Muscle of back (tissue), 13 donors: ENCODE results near the gene PCDH17. TPM values are rescaled to one million over a fixed set of nuclear protein-coding genes. Genes with fewer than 3 reads are reported as not detected.

Experiments
- DNase-seq, 3 donors: peaks; one replicate each; pipeline versions ENCODE4 v3.0.0 to v3.0.0-alpha.2; 2013
- long read RNA-seq, 9 donors: transcript quantifications; one replicate each; lab custom pipeline, GENCODE V29; 2026
- polyA plus RNA-seq, 10 donors: library from polyadenylated mRNA; unstranded; fragments of 120-200 nt; gene quantifications; one replicate each; pipeline ENCODE4 v1.2.1, GENCODE V29; 2013; ENCODE audit not compliant: insufficient read length in 10 of 10

The PCDH17 gene, protein sequence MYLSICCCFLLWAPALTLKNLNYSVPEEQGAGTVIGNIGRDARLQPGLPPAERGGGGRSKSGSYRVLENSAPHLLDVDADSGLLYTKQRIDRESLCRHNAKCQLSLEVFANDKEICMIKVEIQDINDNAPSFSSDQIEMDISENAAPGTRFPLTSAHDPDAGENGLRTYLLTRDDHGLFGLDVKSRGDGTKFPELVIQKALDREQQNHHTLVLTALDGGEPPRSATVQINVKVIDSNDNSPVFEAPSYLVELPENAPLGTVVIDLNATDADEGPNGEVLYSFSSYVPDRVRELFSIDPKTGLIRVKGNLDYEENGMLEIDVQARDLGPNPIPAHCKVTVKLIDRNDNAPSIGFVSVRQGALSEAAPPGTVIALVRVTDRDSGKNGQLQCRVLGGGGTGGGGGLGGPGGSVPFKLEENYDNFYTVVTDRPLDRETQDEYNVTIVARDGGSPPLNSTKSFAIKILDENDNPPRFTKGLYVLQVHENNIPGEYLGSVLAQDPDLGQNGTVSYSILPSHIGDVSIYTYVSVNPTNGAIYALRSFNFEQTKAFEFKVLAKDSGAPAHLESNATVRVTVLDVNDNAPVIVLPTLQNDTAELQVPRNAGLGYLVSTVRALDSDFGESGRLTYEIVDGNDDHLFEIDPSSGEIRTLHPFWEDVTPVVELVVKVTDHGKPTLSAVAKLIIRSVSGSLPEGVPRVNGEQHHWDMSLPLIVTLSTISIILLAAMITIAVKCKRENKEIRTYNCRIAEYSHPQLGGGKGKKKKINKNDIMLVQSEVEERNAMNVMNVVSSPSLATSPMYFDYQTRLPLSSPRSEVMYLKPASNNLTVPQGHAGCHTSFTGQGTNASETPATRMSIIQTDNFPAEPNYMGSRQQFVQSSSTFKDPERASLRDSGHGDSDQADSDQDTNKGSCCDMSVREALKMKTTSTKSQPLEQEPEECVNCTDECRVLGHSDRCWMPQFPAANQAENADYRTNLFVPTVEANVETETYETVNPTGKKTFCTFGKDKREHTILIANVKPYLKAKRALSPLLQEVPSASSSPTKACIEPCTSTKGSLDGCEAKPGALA (N-terminal part only)
- 1 to 10 TPM; 5.1 to 8.6 (median 6.7) TPM for polyA plus RNA-seq
- long read RNA-seq, donor 1, full-length matches to known transcripts: 1 of 1 reads
- long read RNA-seq, donor 1, partial matches to known transcripts: 0 of 1 reads
- long read RNA-seq, donor 1, other reads (novel, unspliced or antisense): 0 of 1 reads
- long read RNA-seq, donor 2, partial matches to known transcripts: 0 of 1 reads
- long read RNA-seq, donor 2, other reads (novel, unspliced or antisense): 0 of 1 reads
- long read RNA-seq, donor 3: 0 reads
- long read RNA-seq, donor 4: 0 reads
- long read RNA-seq, donor 5, full-length matches to known transcripts: 2 of 2 reads
- long read RNA-seq, donor 5, partial matches to known transcripts: 0 of 2 reads
- long read RNA-seq, donor 5, other reads (novel, unspliced or antisense): 0 of 2 reads
- long read RNA-seq, donor 6, full-length matches to known transcripts: 2 of 2 reads
- long read RNA-seq, donor 6, partial matches to known transcripts: 0 of 2 reads
- long read RNA-seq, donor 6, other reads (novel, unspliced or antisense): 0 of 2 reads
- long read RNA-seq, donor 7, full-length matches to known transcripts: 1 of 1 reads
- long read RNA-seq, donor 7, partial matches to known transcripts: 0 of 1 reads
- long read RNA-seq, donor 7, other reads (novel, unspliced or antisense): 0 of 1 reads
- long read RNA-seq, donor 8, full-length matches to known transcripts: 1 of 1 reads
- long read RNA-seq, donor 8, partial matches to known transcripts: 0 of 1 reads
- long read RNA-seq, donor 8, other reads (novel, unspliced or antisense): 0 of 1 reads
- long read RNA-seq, donor 9: 0 reads

- DNase-seq: peak; percentile 63 to 94 (median 80)
Measured at GRCh38 chr13:57631596-57632275, at the start of gene PCDH17. PCDH17 (plus strand) TSS chr13:57631744; CDS start chr13:57632547, 803 bp downstream.

DNA sequence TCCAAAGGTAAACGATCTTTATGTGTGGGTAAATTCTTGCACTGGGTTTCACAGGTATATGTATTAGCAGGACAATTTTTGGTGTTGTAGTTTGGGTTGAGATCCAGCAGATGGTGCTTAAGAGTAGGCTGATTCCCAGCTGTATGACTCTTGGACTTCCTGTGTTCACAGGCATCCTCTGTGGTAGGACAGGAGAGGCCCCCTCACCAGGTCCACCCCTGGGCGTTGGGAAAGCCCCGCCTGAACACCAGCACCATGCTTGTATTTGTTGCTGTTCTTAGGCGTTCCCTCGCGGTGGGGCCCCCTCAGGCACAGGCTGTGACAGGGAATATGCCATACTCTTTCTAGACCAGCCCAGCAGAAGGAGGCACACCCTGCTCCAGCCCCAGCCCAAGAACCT lies 49.5 kb upstream of the PCDH17 start:
- no peak for DNase-seq

- no peak for DNase-seq
Measured at GRCh38 chr13:57583529-57583928, 48.0 kb upstream of the PCDH17 start.

DNA sequence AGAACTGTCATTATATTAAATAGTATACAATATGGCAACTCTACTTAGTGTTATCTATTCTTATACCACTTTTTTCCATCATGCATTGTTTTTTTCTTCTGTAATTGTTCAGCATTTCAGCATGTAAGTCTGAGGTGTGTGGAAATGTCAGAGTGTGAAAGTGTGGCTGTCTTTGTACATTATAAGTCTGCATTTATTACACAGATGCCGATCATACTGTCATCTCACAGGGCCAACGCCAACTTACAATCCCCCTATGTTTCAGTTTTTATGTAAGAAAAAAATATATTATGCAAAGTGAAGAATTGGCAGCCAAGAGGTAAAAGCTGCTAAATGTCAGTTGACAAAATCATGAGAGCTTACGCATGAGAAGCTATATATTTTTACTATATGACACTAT lies 42.9 kb upstream of the PCDH17 start:
- no peak for DNase-seq

DNA sequence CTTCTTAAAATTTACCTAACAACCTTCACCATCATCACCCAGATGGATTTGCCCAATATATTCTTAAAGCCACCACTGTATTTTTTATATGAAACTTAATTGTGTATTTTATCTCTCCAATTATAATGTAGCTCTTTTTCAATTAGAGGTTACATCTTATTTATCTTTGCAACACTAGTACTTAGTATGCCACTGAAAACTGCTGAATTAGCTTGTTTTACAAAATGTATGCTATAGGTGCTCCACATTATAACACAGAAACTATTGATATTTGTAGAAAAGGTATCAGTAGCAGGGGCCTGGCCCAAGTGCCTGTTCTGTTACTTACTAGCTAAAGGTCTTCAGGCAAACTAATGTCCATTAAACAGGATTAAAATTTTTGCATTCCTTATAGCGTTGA lies 35.8 kb upstream of the PCDH17 start:
- DNase-seq: no peak

DNA sequence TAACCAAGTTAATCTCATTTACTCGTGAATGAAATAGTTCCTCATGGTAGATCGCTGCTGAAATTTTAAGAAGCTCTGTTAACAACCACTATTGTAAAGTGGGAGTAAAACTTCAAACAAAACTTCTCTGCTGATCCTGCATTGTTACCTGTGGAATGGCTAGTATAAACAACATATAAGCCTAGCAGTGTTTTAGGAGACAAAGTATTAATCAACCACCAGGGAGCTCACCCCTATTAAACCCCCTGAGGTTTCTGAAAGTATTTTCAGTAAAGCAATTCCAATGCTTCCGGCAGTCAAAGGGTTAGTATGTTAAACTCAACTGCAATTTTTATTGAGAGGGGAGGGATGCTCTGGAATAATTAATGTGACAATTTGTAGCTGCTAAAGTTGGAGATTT lies 30.0 kb upstream of the PCDH17 start:
- no peak for DNase-seq

- no peak for DNase-seq
Measured at GRCh38 chr13:57604442-57604841, 27.1 kb upstream of the PCDH17 start.

DNA sequence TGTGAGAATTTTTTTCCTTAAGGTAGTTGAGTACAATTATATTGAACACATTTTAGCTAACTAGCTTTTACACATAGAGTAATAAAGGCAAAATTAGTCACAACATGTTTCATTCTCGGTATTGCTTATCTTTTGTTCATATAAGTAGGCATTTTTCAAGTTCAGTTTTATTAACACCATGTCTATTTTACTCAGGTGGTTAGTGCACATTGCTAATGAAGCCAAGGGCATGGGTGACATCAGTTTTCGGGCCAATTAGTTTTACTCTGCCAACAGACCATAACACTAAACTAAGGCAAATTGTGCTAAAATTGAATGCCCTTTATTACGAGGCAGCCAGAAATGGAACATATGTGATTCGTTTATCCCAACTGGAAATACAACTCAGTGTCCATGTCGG lies 19.6 kb upstream of the PCDH17 start:
- no peak for DNase-seq

DNA sequence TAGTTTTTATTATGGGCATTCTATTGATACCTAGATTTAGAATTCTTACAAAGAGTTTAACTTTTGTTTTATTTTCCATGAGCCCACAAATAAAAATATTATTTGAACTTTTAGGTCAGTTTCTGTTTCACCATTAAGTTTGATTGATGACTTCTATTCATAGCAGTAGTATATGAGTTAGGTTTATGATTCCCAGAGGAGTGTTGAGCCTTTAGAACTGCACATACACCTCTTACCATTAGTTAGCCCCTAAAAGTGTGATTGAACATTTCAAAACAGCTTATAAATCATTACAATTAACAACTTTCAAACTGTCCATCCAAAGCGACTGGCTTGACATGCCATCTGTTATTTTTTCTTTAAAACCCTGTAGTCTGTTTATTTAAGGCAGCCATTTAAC lies 19.0 kb upstream of the PCDH17 start:
- no peak for DNase-seq

DNA sequence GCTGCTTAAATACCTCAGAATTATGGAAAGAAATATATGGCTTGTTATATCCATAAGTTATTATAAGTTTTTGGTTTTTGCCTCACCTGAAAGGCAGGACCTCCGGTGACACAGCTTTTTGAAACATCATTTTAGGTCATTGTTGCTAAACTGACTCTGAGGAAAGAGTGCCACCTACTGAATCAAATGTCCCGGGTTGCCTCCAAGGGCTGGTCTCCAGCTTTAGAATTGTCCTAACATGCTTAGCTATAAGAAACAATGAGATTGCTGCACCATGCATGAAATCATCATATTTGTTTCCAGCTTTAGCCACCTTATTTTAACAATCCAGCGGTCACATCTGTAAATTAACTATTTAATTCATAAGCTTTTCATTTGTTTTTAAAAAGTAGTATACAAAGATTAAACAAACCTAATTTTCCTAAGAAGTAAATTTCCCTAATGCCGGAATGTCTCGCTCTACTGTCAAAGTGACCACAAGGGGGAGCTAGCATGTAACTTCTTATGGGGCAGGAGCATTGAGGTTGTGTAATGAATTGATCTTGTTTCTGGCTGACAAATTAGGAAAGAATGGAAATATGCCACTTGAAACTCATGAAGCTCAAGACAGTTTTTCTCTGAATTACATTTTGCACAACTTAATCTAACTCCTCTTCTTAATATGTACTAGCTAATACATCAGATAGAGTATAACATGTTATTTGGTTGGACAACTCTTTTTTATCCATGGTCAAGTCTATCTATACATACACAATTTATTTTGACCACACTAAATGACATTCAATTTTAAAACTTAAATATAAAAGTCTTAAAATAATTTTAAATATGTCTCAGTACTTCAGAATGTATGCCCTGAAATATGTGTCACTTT lies 6.7 kb upstream of the PCDH17 start:
- peak; percentile 48 to 73 (median 64) for DNase-seq

DNA sequence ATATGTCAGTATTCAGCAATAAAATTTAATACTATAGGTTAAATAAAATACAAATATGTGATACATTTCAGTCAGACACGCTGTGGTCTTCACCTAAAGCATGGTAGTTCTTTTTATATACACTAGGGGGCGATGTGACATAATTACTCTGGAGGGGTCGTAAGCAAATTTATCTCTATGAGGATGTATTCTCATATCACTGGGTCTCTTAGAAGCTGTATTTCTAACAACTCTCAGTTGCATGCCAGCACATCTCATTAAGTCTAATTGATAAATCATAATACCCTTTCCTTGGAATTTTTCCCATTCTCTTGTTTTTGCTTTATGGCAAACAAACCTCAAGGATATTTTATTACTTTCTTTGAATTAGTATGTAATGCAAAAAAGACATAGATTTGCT lies 3.9 kb upstream of the PCDH17 start:
- DNase-seq: peak in 1 of 3 donors; percentile 59

DNA sequence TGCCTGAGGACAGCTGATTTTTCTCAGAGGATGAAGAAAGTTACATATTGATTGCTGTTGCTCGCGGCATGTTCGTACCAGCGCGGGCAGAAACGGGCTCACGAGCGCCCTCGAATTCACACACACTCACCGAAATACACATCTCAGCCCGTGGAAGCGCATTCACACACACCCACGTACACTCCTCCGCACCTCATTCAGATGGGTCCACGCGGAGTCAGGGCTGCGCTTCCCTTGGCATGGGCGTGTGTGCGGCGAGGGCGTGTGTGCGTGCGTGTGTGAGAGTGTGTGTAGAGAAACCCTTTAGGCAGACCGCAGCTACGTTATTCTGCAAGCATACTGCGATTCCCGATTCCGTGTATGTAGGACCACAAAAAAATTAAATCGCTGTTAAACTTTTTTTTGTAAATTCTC lies 2.1 kb upstream of the PCDH17 start:
- DNase-seq: no peak

DNA sequence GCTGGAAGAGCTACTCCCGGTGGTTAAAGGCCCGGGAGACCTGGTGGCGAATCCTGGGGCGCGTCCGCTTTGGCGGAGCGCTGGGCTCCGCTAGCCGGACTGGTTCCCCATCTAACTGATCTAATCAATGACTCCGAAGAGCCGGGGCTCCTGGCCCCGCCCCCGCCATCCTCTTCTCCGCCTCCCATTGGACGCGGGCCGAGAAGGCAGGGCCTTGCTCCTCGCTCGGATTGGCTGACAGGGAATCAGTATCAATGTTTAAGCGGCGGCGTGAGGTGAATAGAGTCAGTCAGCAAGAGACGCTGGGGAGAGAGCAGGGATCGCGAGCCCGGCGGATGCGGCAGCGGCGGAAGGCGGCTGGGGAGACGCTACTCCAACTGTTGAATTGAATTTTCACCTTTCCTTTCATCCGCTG lies 1.7 kb upstream of the PCDH17 start:
- DNase-seq: peak; percentile 92 to 97 (median 96)

DNA sequence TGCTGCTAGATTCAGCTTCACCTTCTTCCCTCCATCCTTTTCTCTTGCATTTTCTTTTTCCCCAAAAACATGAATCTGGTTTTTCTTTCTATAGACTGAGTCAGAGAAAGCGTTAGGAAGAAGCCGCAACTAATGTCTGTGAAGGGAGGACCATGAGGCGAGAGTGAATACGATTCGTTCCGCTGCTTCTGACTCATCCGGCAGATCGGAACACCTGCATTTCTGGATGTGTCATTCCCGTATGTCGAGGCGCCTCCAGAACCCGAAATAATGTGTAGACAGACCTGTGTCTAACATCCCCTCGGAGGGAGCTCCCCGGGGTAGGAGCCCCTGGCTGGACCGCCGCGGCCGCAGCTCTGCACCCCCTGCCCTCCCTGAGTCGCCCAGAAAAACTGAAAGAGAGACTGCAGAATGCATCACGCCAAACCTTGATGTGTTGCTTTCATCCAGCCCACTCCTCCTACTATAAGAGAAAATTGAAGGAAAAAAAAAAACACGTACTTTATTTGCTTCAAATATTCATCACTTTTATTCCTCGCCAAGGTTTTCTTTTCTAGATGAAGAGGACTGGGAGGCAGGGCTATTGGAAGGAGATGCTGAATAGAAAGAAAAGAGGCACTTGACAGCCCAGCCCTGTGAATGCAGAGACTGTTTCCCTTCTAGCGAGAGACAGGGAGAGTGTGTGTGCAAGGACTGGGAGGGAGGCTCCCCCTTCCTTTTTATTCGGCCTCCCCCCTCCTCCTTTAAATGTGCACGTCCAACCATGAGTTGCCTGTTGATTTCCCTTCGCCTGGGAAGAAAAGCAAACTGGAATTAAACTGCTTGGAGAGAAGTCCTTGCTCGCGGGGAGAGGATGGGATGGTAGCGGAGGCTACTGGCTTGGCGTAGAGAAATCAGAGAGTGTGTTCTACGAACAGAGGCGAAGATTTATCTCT lies 616 bp upstream of the PCDH17 start:
- DNase-seq: peak in 1 of 3 donors; percentile 62

DNA sequence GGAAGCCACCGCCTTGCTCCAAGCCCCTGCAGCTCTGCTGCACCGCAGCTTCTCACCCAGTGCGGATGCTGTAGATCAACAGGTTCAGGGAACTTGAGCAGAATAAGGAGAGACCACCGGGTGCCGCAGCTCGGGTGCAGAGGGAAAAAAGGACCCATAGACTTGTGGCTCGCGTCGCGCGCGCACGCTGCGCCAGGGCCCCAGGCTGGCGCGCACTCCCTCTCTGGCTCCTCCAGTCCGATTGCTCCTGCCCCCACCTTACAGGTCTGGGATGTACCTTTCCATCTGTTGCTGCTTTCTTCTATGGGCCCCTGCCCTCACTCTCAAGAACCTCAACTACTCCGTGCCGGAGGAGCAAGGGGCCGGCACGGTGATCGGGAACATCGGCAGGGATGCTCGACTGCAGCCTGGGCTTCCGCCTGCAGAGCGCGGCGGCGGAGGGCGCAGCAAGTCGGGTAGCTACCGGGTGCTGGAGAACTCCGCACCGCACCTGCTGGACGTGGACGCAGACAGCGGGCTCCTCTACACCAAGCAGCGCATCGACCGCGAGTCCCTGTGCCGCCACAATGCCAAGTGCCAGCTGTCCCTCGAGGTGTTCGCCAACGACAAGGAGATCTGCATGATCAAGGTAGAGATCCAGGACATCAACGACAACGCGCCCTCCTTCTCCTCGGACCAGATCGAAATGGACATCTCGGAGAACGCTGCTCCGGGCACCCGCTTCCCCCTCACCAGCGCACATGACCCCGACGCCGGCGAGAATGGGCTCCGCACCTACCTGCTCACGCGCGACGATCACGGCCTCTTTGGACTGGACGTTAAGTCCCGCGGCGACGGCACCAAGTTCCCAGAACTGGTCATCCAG lies 964 bp downstream of the PCDH17 start:
- peak in 1 of 3 donors; percentile 33 for DNase-seq

GRCh38 chr13:57633141-57633949 lies 1.8 kb downstream of the PCDH17 start:
- peak; percentile 47 to 91 (median 85) for DNase-seq
